Trophoblast cell (in vitro differentiated cells and primary cell): ENCODE results near the gene DNAH5.
A peak's percentile ranks its signal among the peaks of the same experiment; 100 is the strongest.

Experiments used
- DNase-seq, 2 donors: peaks; one replicate each; pipeline ENCODE4 v3.0.0-alpha.2; 2016
- H2AFZ ChIP-seq: 2 replicates; pipeline ENCODE4 v1.6.1; 2013; ENCODE audit warnings: low read length, moderate library complexity, mild to moderate bottlenecking; ENCODE audit not compliant: insufficient read depth, poor library complexity
- H2AK5ac ChIP-seq: 2 replicates; pipeline ENCODE4 v1.6.1; 2013; ENCODE audit warnings: mild to moderate bottlenecking, low read length
- H2BK120ac ChIP-seq: 2 replicates; pipeline ENCODE4 v1.6.1; 2013; ENCODE audit warnings: low read length, mild to moderate bottlenecking, moderate library complexity; ENCODE audit not compliant: insufficient read depth, poor library complexity
- H2BK12ac ChIP-seq: 2 replicates; pipeline ENCODE4 v1.6.1; 2013; ENCODE audit warnings: mild to moderate bottlenecking, low read length, moderate library complexity
- H2BK5ac ChIP-seq: 2 replicates; pipeline ENCODE4 v1.6.1; 2013; ENCODE audit warnings: low read length, low read depth, moderate library complexity, mild to moderate bottlenecking; ENCODE audit not compliant: poor library complexity
- H3K14ac ChIP-seq: 2 replicates; pipeline ENCODE4 v1.6.1; 2013; ENCODE audit warnings: mild to moderate bottlenecking, low read length
- H3K18ac ChIP-seq: 2 replicates; pipeline ENCODE4 v1.6.1; 2013; ENCODE audit warnings: mild to moderate bottlenecking, low read length
- H3K23ac ChIP-seq: 2 replicates; pipeline ENCODE4 v1.6.1; 2013; ENCODE audit warnings: low read length
- H3K27ac ChIP-seq: 2 replicates; pipeline ENCODE4 v1.5.1; 2013; ENCODE audit warnings: low read depth, mild to moderate bottlenecking, inconsistent platforms, low read length, moderate library complexity
- H3K27me3 ChIP-seq: 2 replicates; pipeline ENCODE4 v1.6.1; 2013; ENCODE audit warnings: inconsistent platforms, mild to moderate bottlenecking, low read length, moderate library complexity; ENCODE audit not compliant: insufficient read depth
- H3K36me3 ChIP-seq, 2 experiments: 1 replicate in 1 of 2; 2 replicates in 1 of 2; pipeline ENCODE4 v1.6.1; 2013; ENCODE audit warnings: low read length in 2 of 2, mild to moderate bottlenecking in 2 of 2, moderate library complexity in 1 of 2; ENCODE audit not compliant: insufficient read depth in 2 of 2, control insufficient read depth in 1 of 2
- H3K4ac ChIP-seq: 2 replicates; pipeline ENCODE4 v1.6.1; 2013; ENCODE audit warnings: low read depth, mild to moderate bottlenecking, low read length, moderate library complexity
- H3K4me1 ChIP-seq, 2 experiments: 1 replicate in 1 of 2; 2 replicates in 1 of 2; pipeline ENCODE4 v1.6.1; 2013; ENCODE audit warnings: low read length in 2 of 2, mild to moderate bottlenecking in 2 of 2, moderate library complexity in 1 of 2; ENCODE audit not compliant: insufficient read depth in 2 of 2, control insufficient read depth in 1 of 2
- H3K4me2 ChIP-seq: 2 replicates; pipeline ENCODE4 v1.6.1; 2013; ENCODE audit warnings: inconsistent platforms, mild to moderate bottlenecking, low read length, moderate library complexity
- H3K4me3 ChIP-seq: 2 replicates; pipeline ENCODE4 v1.5.1; 2013; ENCODE audit warnings: mild to moderate bottlenecking, low read depth, low read length, inconsistent platforms
- H3K79me1 ChIP-seq: one replicate; pipeline ENCODE4 v1.6.1; 2013; ENCODE audit warnings: low read length
- H3K79me2 ChIP-seq: 2 replicates; pipeline ENCODE4 v1.6.1; 2013; ENCODE audit warnings: low read length, mild to moderate bottlenecking; ENCODE audit not compliant: control insufficient read depth, insufficient read depth, poor library complexity
- H3K9ac ChIP-seq: 2 replicates; pipeline ENCODE4 v1.6.1; 2013; ENCODE audit warnings: mild to moderate bottlenecking, low read length
- H3K9me3 ChIP-seq: 2 replicates; pipeline ENCODE4 v1.6.1; 2013; ENCODE audit warnings: low read depth, mild to moderate bottlenecking, control low read depth, inconsistent platforms, low read length; ENCODE audit not compliant: insufficient read depth
- H4K12ac ChIP-seq: 2 replicates; pipeline ENCODE4 v1.6.1; 2013; ENCODE audit warnings: low read depth, mild to moderate bottlenecking, low read length, moderate library complexity
- H4K8ac ChIP-seq: 2 replicates; pipeline ENCODE4 v1.6.1; 2013; ENCODE audit warnings: low read depth, mild to moderate bottlenecking, low read length, moderate library complexity
- H4K91ac ChIP-seq: one replicate; pipeline ENCODE4 v1.6.1; 2013; ENCODE audit warnings: low read depth, mild to moderate bottlenecking, low read length, moderate library complexity
- WGBS: extraction: QIAGEN DNeasy Blood & Tissue Kit; methylation state at CpG from one replicate; pipeline ENCODE4 v1.1.7; 2013; ENCODE audit warnings: missing lambda C conversion rate; ENCODE audit not compliant: insufficient read length, insufficient coverage; ENCODE audit errors: extremely low coverage; 5-methylcytosine and 5-hydroxymethylcytosine counted together

Gene DNAH5

GRCh38 chr5:13643734-13644133 is 300.8 kb downstream of the DNAH5 start:
- H4K91ac ChIP-seq: no peak overlapping the region
- no peaks in the 10 kb centered on the region for H3K36me3 ChIP-seq
- no peaks in the 10 kb centered on the region for H3K9me3 ChIP-seq
- no peaks in the 10 kb centered on the region for H3K79me2 ChIP-seq
- H2AK5ac ChIP-seq: no peak overlapping the region
- H3K27me3 ChIP-seq: no peaks in the 10 kb centered on the region
- no CpG with 5 or more reads among the region's 1 CpG for WGBS
- H3K4me1 ChIP-seq: no peaks in the 10 kb centered on the region
- H2AFZ ChIP-seq: no peak overlapping the region
- no peak overlapping the region for H3K23ac ChIP-seq
- no peak overlapping the region for H2BK12ac ChIP-seq
- no peak overlapping the region for H2BK120ac ChIP-seq
- H3K9ac ChIP-seq: no peak overlapping the region
- H3K4ac ChIP-seq: no peak overlapping the region
- H3K4me2 ChIP-seq: no peak overlapping the region
- no peak overlapping the region for H3K4me3 ChIP-seq
- H2BK5ac ChIP-seq: no peak overlapping the region
- no peak overlapping the region for H3K27ac ChIP-seq
- no peak overlapping the region for H4K12ac ChIP-seq
- no peak overlapping the region for H3K14ac ChIP-seq
- no peaks in the 10 kb centered on the region for H3K79me1 ChIP-seq
- no peak overlapping the region for H4K8ac ChIP-seq
- no peak for DNase-seq
- no peak overlapping the region for H3K18ac ChIP-seq

GRCh38 chr5:13643196-13643595 is 301.3 kb downstream of the DNAH5 start:
- Histone ChIP-seq H3K4me2 (no peak overlapping the region), H3K14ac (no peak overlapping the region), H3K9ac (no peak overlapping the region), H2AFZ (no peak overlapping the region), H2AK5ac (no peak overlapping the region), H3K27me3 (no peaks in the 10 kb centered on the region), H3K27ac (no peak overlapping the region), H3K79me1 (no peaks in the 10 kb centered on the region), H3K23ac (no peak overlapping the region), H2BK12ac (no peak overlapping the region), H4K12ac (no peak overlapping the region), H3K4me3 (no peak overlapping the region), H2BK120ac (no peak overlapping the region), H3K9me3 (no peaks in the 10 kb centered on the region), H3K4ac (no peak overlapping the region), H3K36me3 (no peaks in the 10 kb centered on the region), H3K79me2 (no peaks in the 10 kb centered on the region), H4K91ac (no peak overlapping the region), H3K18ac (no peak overlapping the region), H4K8ac (no peak overlapping the region), H3K4me1 (no peaks in the 10 kb centered on the region), H2BK5ac (no peak overlapping the region)
- DNase-seq: peak; percentile 70 to 85
- no CpG with 5 or more reads among the region's 2 CpGs for WGBS
